HEK293T (cell line): ENCODE results near the gene ARF6.
"Not testable (repeated sequence)": the region's sequence is repeated elsewhere in the genome, so short reads cannot be mapped to it uniquely, and the experiment has no call there.

Source experiments
- CTCF ChIA-PET: fragments of 350-600 bp; formaldehyde crosslinking; extraction: SDS; loops from one replicate; lab custom pipeline; 2021; ENCODE audit warnings: antibody characterized with exemption, inconsistent platforms; lab: Yijun Ruan, JAX
- POLR2A ChIA-PET: fragments of 350-600 bp; formaldehyde crosslinking; extraction: SDS; loops from one replicate; lab custom pipeline; 2020; ENCODE audit warnings: antibody characterized with exemption, inconsistent platforms; lab: Yijun Ruan, JAX
- DNase-seq: peaks from one replicate; pipeline ENCODE4 v3.0.0; 2012; ENCODE audit warnings: mixed read lengths; ENCODE audit errors: extremely low spot score
- ARNT ChIP-seq: fragments of 450-650 bp; IDR thresholded peaks from 2 replicates; pipeline ENCODE4 v1.6.1; 2017; ENCODE audit warnings: mild to moderate bottlenecking
- BHLHE40 ChIP-seq: fragments of 450-650 bp; IDR thresholded peaks from 2 replicates; pipeline ENCODE4 v1.6.1; 2016; ENCODE audit warnings: mild to moderate bottlenecking, moderate library complexity, borderline replicate concordance
- CTBP1 ChIP-seq: fragments of 450-650 bp; IDR thresholded peaks from 2 replicates; pipeline ENCODE4 v1.6.1; 2016; ENCODE audit warnings: borderline replicate concordance
- ELF4 ChIP-seq: fragments of 450-650 bp; IDR thresholded peaks from 2 replicates; pipeline ENCODE4 v1.6.1; 2017; ENCODE audit warnings: antibody characterized with exemption
- FOXA1 ChIP-seq: fragments of 450-650 bp; IDR thresholded peaks from 2 replicates; pipeline ENCODE4 v1.6.1; 2016; ENCODE audit warnings: mild to moderate bottlenecking
- FOXK2 ChIP-seq: fragments of 450-650 bp; IDR thresholded peaks from 2 replicates; pipeline ENCODE4 v1.6.1; 2016; ENCODE audit warnings: mild to moderate bottlenecking
- FOXM1 ChIP-seq: fragments of 450-650 bp; IDR thresholded peaks from 2 replicates; pipeline ENCODE4 v1.6.1; 2017; ENCODE audit warnings: mild to moderate bottlenecking, borderline replicate concordance
- HDGF ChIP-seq: fragments of 450-650 bp; IDR thresholded peaks from 2 replicates; pipeline ENCODE4 v1.6.1; 2017; ENCODE audit warnings: antibody characterized with exemption, borderline replicate concordance
- L3MBTL2 ChIP-seq: fragments of 450-650 bp; conservative IDR thresholded peaks from 2 replicates; pipeline ENCODE4 v1.6.1; 2016; ENCODE audit warnings: mild to moderate bottlenecking
- LEF1 ChIP-seq: fragments of 450-650 bp; IDR thresholded peaks from 2 replicates; pipeline ENCODE4 v1.6.1; 2017; ENCODE audit warnings: mild to moderate bottlenecking, borderline replicate concordance
- NFRKB ChIP-seq: fragments of 450-650 bp; IDR thresholded peaks from 2 replicates; pipeline ENCODE4 v1.6.1; 2016; ENCODE audit warnings: mild to moderate bottlenecking, moderate library complexity
- PKNOX1 ChIP-seq: fragments of 450-650 bp; IDR thresholded peaks from 2 replicates; pipeline ENCODE4 v1.6.1; 2016
- SP1 ChIP-seq: fragments of 450-650 bp; IDR thresholded peaks from 2 replicates; pipeline ENCODE4 v1.6.1; 2017
- SUZ12 ChIP-seq: fragments of 450-650 bp; IDR thresholded peaks from 2 replicates; pipeline ENCODE4 v1.6.1; 2016; ENCODE audit warnings: mild to moderate bottlenecking
- TARDBP ChIP-seq: fragments of 450-650 bp; IDR thresholded peaks from 2 replicates; pipeline ENCODE4 v1.6.1; 2016
- ZNF384 ChIP-seq: fragments of 450-650 bp; IDR thresholded peaks from 2 replicates; pipeline ENCODE4 v1.6.1; 2016

Gene ARF6

GRCh38 chr14:49893309-49894213 lies 679 bp downstream of the ARF6 start:
- peak; percentile 51 for DNase-seq
- TF ChIP-seq SUZ12, result no peak
- POLR2A ChIA-PET, result interaction anchor here (0.8 to 2.7 kb wide), 11 partner anchors 14 to 169 kb away, joined by 3 to 25 read pairs (median 6); partner anchors contain the start of gene NEMF
- CTCF ChIA-PET, result interaction anchor here (1.8 kb wide), 1 partner anchor 32 kb away, joined by 12 read pairs; no protein-coding TSS in a partner anchor

- CTCF ChIA-PET, DNase-seq: not testable (repeated sequence)
- POLR2A ChIA-PET, result interaction anchor here (0.8 kb wide), 2 partner anchors 24 to 76 kb away, joined by 3 read pairs; no protein-coding TSS in a partner anchor
These were observed 1.6 kb downstream of the ARF6 start for GRCh38 chr14:49894214-49895107.

GRCh38 chr14:49895480-49895879 lies 2.6 kb downstream of the ARF6 start:
- ChIA-PET POLR2A (interaction anchor here (0.7 to 0.9 kb wide), 3 partner anchors 16 to 75 kb away, joined by 3 read pairs; no protein-coding TSS in a partner anchor), CTCF (interaction anchor here (1.0 to 1.1 kb wide), 2 partner anchors 16 to 29 kb away, joined by 3 to 5 read pairs; no protein-coding TSS in a partner anchor)
- DNase-seq, result no peak
- TF ChIP-seq L3MBTL2 (no peak), FOXA1 (no peak), SP1 (no peak), PKNOX1 (no peak), TARDBP (no peak), HDGF (no peak), CTBP1 (no peak), FOXM1 (no peak), ARNT (no peak), FOXK2 (no peak), SUZ12 (no peak), LEF1 (no peak), NFRKB (no peak), BHLHE40 (no peak), ELF4 (no peak)

GRCh38 chr14:49896272-49896671 lies 3.4 kb downstream of the ARF6 start:
- DNase-seq, result not testable (repeated sequence)
- CTCF ChIA-PET, result interaction anchor here (1.0 to 1.1 kb wide), 2 partner anchors 17 to 30 kb away, joined by 3 to 5 read pairs; no protein-coding TSS in a partner anchor
- POLR2A ChIA-PET, result interaction anchor here (0.7 to 0.9 kb wide), 3 partner anchors 17 to 74 kb away, joined by 3 read pairs; no protein-coding TSS in a partner anchor

- DNase-seq, result no peak
- ChIA-PET POLR2A (interaction anchor here (1.0 kb wide), 1 partner anchor 29 kb away, joined by 4 read pairs; no protein-coding TSS in a partner anchor), CTCF (no interaction called here)
- TF ChIP-seq SP1 (no peak), LEF1 (no peak), TARDBP (no peak), ARNT (no peak), SUZ12 (no peak), ZNF384 (no peak), BHLHE40 (no peak), HDGF (no peak)
These were observed 4.1 kb downstream of the ARF6 start for GRCh38 chr14:49896966-49897365.

- ChIA-PET POLR2A (interaction anchor here (1.0 kb wide), 1 partner anchor 29 kb away, joined by 4 read pairs; no protein-coding TSS in a partner anchor), CTCF (no interaction called here)
- TF ChIP-seq ZNF384 (no peak), L3MBTL2 (no peak), FOXK2 (no peak), BHLHE40 (no peak), PKNOX1 (no peak), HDGF (no peak), LEF1 (no peak), FOXA1 (no peak), SUZ12 (no peak), NFRKB (no peak), ARNT (no peak), ELF4 (no peak), CTBP1 (no peak), FOXM1 (no peak), SP1 (no peak), TARDBP (no peak)
- no peak for DNase-seq
These were observed 4.5 kb downstream of the ARF6 start for GRCh38 chr14:49897414-49897813.
